Sigmoid colon (tissue), 7 donors: Measurements from ENCODE around the gene SPINK8. TPM values are rescaled to one million over a fixed set of nuclear protein-coding genes. Genes with fewer than 3 reads are reported as not detected.
"Not testable (repeated sequence)": the region's sequence is repeated elsewhere in the genome, so short reads cannot be mapped to it uniquely, and the experiment has no call there.

Experiments used
- DNase-seq: peaks from one replicate; pipeline ENCODE4 v3.0.0-alpha.2; 2019
- H3K27ac ChIP-seq, 4 donors: fragments of 200-600 bp; sonication (generic); one replicate each; pipeline ENCODE4 v1.5.1; 2016 to 2019; ENCODE audit warnings: mild to moderate bottlenecking in 1 of 4
- H3K27me3 ChIP-seq, 3 donors: fragments of 200-600 bp; sonication (generic); one replicate each; pipeline ENCODE4 v1.5.1; 2019; ENCODE audit warnings: mild to moderate bottlenecking in 1 of 3
- H3K36me3 ChIP-seq, 4 donors: fragments of 200-600 bp; sonication (generic); one replicate each; pipeline ENCODE4 v1.5.1; 2016 to 2019
- H3K4me1 ChIP-seq, 4 donors: fragments of 200-600 bp; sonication (generic); one replicate each; pipeline ENCODE4 v1.5.1; 2017 to 2019
- H3K4me3 ChIP-seq, 4 donors: fragments of 200-600 bp; sonication (generic); one replicate each; pipeline ENCODE4 v1.5.1; 2017 to 2019; ENCODE audit warnings: mild to moderate bottlenecking in 2 of 4, moderate library complexity in 1 of 4
- H3K9me3 ChIP-seq, 4 donors: fragments of 200-600 bp in 3 of 4; sonication (generic) in 3 of 4; one replicate each; pipeline versions ENCODE4 v1.5.1 to v1.6.1; 2013 to 2019
- CTCF ChIP-seq, 4 experiments: fragments of 450-650 bp in 3 of 4; fragments of 200-600 bp in 1 of 4; IDR thresholded peaks; one replicate each; pipeline ENCODE4 v1.5.1; 2016 to 2019; ENCODE audit warnings: antibody characterized with exemption in 4 of 4, mild to moderate bottlenecking in 3 of 4, moderate library complexity in 2 of 4
- EP300 ChIP-seq, 4 donors: sonication (generic); formaldehyde crosslinking; IDR thresholded peaks; one replicate each; pipeline ENCODE4 v1.6.1; 2017; ENCODE audit warnings: antibody characterized with exemption in 4 of 4
- POLR2A ChIP-seq, 2 donors: fragments of 450-650 bp; IDR thresholded peaks; one replicate each; pipeline ENCODE4 v1.6.1; 2016; ENCODE audit warnings: antibody characterized with exemption in 2 of 2, mild to moderate bottlenecking in 2 of 2, moderate library complexity in 2 of 2
- POLR2AphosphoS5 ChIP-seq, 4 donors: sonication (generic); formaldehyde crosslinking; IDR thresholded peaks; one replicate each; pipeline ENCODE4 v1.6.1; 2017; ENCODE audit warnings: antibody characterized with exemption in 4 of 4
- WGBS, 2 donors: extraction: QIAGEN DNeasy Blood & Tissue Kit; methylation state at CpG; one replicate each; pipeline ENCODE4 v1.1.7; 2013; 5-methylcytosine and 5-hydroxymethylcytosine counted together
- intact Hi-C: fragments of 100-400 bp; cut with DNase I; formaldehyde crosslinking; loops from one replicate; pipeline ENCODE4 v1.15.1; 2023
- polyA plus RNA-seq, 3 donors: library from polyadenylated mRNA; stranded (reverse); fragments of 200-250 nt; gene quantifications; one replicate each; pipeline ENCODE4 v1.2.3, GENCODE V29; 2013
- total RNA-seq, 4 donors: library from RNA; depleted of rRNA; stranded (reverse); fragments of >200 nt; gene quantifications; one replicate each; pipeline ENCODE4 v1.1.0, GENCODE V29; 2016
- donor health status: healthy with polysubstance abuse.
- donor health status: Bipolar disorder and iron deficiency.
- donor health status: healthy.

SPINK8 gene
- total and polyA plus RNA-seq, 7 donors, result not detected

GRCh38 chr3:48343432-48343831 lies 10.0 kb upstream of the SPINK8 start:
- WGBS, 2 donors, result 88 to 94% methylated on average over 8 of the region's 8 CpGs
- intact Hi-C loops, result no loop called here
- Histone ChIP-seq H3K27ac (no peak overlapping the region), H3K36me3 (no peaks in the 10 kb centered on the region), H3K27me3 (no peaks in the 10 kb centered on the region), H3K9me3 (no peaks in the 10 kb centered on the region), H3K4me3 (no peak overlapping the region), H3K4me1 (no peaks in the 10 kb centered on the region)
- no peak for DNase-seq
- TF ChIP-seq POLR2A (IDR thresholded peaks at IDR 0.05) (no peak), CTCF (IDR thresholded peaks at IDR 0.05) (no peak), EP300 (IDR thresholded peaks at IDR 0.05) (no peak), POLR2AphosphoS5 (IDR thresholded peaks at IDR 0.05) (no peak)

DNA sequence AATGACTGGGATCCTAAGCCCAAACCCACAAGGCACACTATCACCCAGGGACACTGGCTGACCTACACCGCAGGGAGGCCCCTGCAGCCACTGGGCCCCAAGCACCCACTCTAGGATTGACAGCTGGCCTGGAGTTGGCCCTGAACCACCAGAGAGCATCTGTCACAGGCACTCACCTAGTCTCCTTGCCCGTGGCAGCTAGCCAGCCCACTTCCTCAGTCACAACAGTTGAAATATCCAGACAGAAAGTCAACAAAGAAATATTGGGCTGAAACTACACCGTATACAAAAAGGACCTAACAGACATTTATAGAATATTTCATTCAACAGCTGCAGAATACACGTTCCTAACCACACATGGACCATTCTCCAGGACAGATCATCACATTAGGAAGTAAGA lies 5.2 kb upstream of the SPINK8 start:
- WGBS, 2 donors, result 35 to 42% methylated on average over 4 of the region's 4 CpGs
- no peaks in the 10 kb centered on the region for H3K36me3 ChIP-seq
- intact Hi-C loops, result no loop called here
- no peaks in the 10 kb centered on the region for H3K4me1 ChIP-seq
- no peak for DNase-seq
- no peak for TF ChIP-seq POLR2AphosphoS5 (IDR thresholded peaks at IDR 0.05)
- TF ChIP-seq POLR2A (IDR thresholded peaks at IDR 0.05), result no peak
- no peak for TF ChIP-seq CTCF (IDR thresholded peaks at IDR 0.05)
- no peak for TF ChIP-seq EP300 (IDR thresholded peaks at IDR 0.05)
- H3K27ac ChIP-seq, result no peak overlapping the region
- peaks cover 0 to 3% (median 0%) of the 10 kb centered on the region in 3 donors for H3K27me3 ChIP-seq
- H3K4me3 ChIP-seq, result no peak overlapping the region
- H3K9me3 ChIP-seq, result no peaks in the 10 kb centered on the region

DNA sequence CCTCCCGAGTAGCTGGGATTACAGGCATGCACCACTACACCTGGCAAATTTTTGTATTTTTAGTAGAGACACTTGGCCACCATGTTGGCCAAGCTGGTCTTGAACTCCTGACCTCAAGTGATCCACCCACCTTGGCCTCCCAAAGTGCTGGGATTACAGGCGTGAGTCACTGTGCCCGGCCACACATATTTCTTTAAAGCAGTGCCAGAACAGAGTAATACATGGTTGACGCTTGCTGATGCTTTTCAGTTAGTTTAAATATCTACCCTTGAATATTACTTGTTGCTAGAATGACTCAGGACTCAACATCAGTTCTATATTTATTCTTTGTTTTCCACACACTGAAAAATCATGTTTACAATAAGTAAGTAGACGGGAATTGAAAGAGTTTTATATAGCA lies 4.1 kb upstream of the SPINK8 start:
- H3K27ac ChIP-seq, H3K4me1 ChIP-seq, intact Hi-C loops, DNase-seq, H3K4me3 ChIP-seq, H3K27me3 ChIP-seq, H3K36me3 ChIP-seq, H3K9me3 ChIP-seq: not testable (repeated sequence)
- WGBS, 2 donors, result 80 to 84% methylated on average over 5 of the region's 5 CpGs

DNA sequence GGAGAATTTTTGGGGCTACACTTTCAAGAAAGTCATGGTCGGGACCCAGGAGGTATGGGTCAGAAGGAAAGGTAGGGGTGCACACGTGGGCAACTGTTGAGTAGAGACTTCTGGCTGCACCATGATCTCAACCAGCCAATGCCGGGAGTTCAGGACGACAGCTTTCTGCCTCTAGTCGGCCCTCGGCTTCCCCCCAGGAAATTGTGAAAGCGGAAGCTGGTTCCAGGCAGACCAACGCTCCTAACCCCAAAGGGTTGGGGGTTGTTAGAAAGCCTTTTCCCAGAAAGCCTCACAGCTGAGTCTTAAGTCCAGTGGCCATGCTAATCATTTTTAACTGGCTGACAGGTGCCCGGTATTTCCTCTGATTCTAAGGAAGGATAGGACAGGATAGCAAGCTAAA lies 1.8 kb upstream of the SPINK8 start:
- H3K9me3 ChIP-seq, DNase-seq, H3K4me1 ChIP-seq, H3K4me3 ChIP-seq, H3K27ac ChIP-seq, H3K27me3 ChIP-seq, intact Hi-C loops, H3K36me3 ChIP-seq: not testable (repeated sequence)
- 80 to 89% methylated on average over 9 of the region's 9 CpGs for WGBS, 2 donors

DNA sequence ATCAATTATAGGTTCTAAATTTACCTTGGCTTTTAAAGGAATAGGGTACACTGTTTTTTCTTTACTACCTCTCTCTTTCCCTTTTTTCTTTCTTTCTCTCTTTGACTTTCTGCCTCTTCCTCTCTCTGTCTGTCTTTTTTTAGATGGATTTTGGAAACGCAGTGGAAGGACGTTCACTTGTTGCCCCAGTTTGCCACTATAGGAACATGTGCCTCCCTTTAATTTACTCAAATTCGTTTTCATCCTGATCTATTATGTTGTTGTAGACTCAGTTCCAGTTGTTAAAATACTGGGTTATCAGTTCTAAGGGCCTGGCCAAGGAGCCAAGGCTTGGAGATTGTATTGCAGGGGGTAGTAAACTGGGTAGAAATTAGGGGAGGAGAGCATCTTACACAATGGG lies 1.1 kb upstream of the SPINK8 start:
- intact Hi-C loops, result no loop called here
- WGBS, 2 donors, result 84 to 94% methylated on average over 3 of the region's 3 CpGs
- no peaks in the 10 kb centered on the region for H3K36me3 ChIP-seq

DNA sequence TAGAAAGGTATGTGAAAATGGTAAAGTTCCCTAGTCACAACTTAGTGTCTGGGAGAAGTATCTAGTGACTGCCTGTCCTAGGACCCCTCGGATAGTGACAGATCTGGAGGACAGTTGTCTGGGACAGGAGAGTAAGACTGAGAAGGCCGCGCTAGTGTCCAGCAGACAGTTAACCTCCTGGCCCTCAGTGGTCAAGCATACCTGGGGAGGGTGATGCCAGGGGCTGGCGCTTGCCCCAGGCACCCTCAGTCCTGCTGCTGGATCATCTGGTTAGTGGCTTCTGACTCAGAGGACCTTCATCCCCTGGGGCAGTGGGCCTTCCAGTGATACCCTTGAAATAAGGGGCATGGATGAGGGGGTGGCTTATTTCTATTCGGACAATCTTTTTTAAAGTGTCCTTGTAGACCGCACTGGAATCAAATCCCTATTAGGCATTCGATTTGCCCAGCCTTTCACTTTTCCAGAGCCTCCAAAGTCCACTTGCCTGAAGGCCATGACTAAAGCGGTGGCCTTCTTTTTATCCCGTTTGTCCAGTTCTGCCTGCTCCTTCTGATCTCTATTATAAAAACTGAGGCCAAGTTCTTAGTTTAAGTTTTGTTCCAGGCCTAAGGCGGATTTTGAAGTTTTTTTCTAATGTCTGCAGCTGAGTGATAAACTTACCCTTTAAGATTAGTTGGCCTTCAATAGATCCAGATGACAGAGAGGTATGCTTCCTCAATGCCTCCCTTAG lies 1.6 kb downstream of the SPINK8 start:
- intact Hi-C loops, H3K9me3 ChIP-seq, H3K36me3 ChIP-seq, H3K4me3 ChIP-seq, H3K4me1 ChIP-seq, H3K27me3 ChIP-seq, DNase-seq, H3K27ac ChIP-seq: not testable (repeated sequence)
- 88 to 97% methylated on average over 10 of the region's 10 CpGs for WGBS, 2 donors

More for the DNA sequence above, 1.1 kb upstream of the SPINK8 start:
- H3K4me3 ChIP-seq, result no peak overlapping the region
- DNase-seq, result no peak
- H3K27ac ChIP-seq, result no peak overlapping the region
- TF ChIP-seq EP300 (IDR thresholded peaks at IDR 0.05) (no peak), CTCF (IDR thresholded peaks at IDR 0.05) (no peak)
- H3K4me1 ChIP-seq, result no peaks in the 10 kb centered on the region
- H3K27me3 ChIP-seq, result peaks cover 0 to 3% (median 0%) of the 10 kb centered on the region in 3 donors
- no peaks in the 10 kb centered on the region for H3K9me3 ChIP-seq
